K562 (cell line): ENCODE data around the gene CLIC3. TPM values are rescaled to one million over a fixed set of nuclear protein-coding genes. Genes with fewer than 3 reads are reported as not detected.

Experiments
- E4F1 ChIP-seq: fragments of 250-450 bp; sonication (Bioruptor Pico); IDR thresholded peaks from 2 replicates; pipeline ENCODE4 v1.5.0; 2021; ENCODE audit warnings: mild to moderate bottlenecking, borderline replicate concordance
- HDGF ChIP-seq: fragments of 450-650 bp; IDR thresholded peaks from 2 replicates; pipeline ENCODE4 v1.6.1; 2016
- MAFK ChIP-seq: IDR thresholded peaks from 2 replicates; pipeline ENCODE4 v1.6.1; 2011; ENCODE audit warnings: low read length, improper control_type of control experiment
- MEIS2 ChIP-seq: fragments of 450-650 bp; IDR thresholded peaks from 2 replicates; pipeline ENCODE4 v1.6.1; 2014; ENCODE audit warnings: mild to moderate bottlenecking; ENCODE audit not compliant: partially characterized antibody
- MTF1 ChIP-seq: fragments of 250-450 bp; sonication (Bioruptor Pico); IDR thresholded peaks from 2 replicates; pipeline ENCODE4 v1.9.0; 2021; ENCODE audit warnings: moderate library complexity, mild to moderate bottlenecking, inconsistent platforms, borderline replicate concordance
- NBN ChIP-seq: fragments of 450-650 bp; IDR thresholded peaks from 2 replicates; pipeline ENCODE4 v1.6.1; 2016; ENCODE audit warnings: low read depth, mild to moderate bottlenecking
- NCOA6 ChIP-seq: fragments of 450-650 bp; IDR thresholded peaks from 2 replicates; pipeline ENCODE4 v1.6.1; 2017; ENCODE audit warnings: mild to moderate bottlenecking
- NRF1 ChIP-seq, 2 experiments: fragments of 450-650 bp; IDR thresholded peaks in 1 of 2; conservative IDR thresholded peaks in 1 of 2; 2 replicates each; pipeline ENCODE4 v1.6.1; 2014; ENCODE audit warnings: mild to moderate bottlenecking in 2 of 2
- PBX2 ChIP-seq, 2 experiments: IDR thresholded peaks in 1 of 2; conservative IDR thresholded peaks in 1 of 2; 2 replicates each; pipeline ENCODE4 v1.6.1; 2016; ENCODE audit warnings: low read depth in 2 of 2, mild to moderate bottlenecking in 1 of 2, missing compliant biosample characterization in 1 of 2, missing genetic modification characterization in 1 of 2, moderate library complexity in 1 of 2
- PHB ChIP-seq: fragments of 250-450 bp; sonication (Bioruptor Pico); IDR thresholded peaks from 2 replicates; pipeline ENCODE4 v1.5.0; 2021
- RERE ChIP-seq: sonication (generic); formaldehyde crosslinking; IDR thresholded peaks from 2 replicates; pipeline ENCODE4 v1.8.0; 2023; ENCODE audit warnings: missing genetic modification reagents, mild to moderate bottlenecking, borderline replicate concordance
- SAP30 ChIP-seq: fragments of 200-600 bp; sonication (generic); IDR thresholded peaks from 2 replicates; pipeline ENCODE4 v1.6.1; 2012; ENCODE audit warnings: borderline replicate concordance, low read depth, mild to moderate bottlenecking, moderate library complexity, low read length, control low read depth, inconsistent platforms; ENCODE audit not compliant: insufficient read depth, poor library complexity, severe bottlenecking
- ZNF3 ChIP-seq: fragments of 250-450 bp; sonication (Bioruptor Pico); IDR thresholded peaks from 2 replicates; pipeline ENCODE4 v1.5.0; 2021; ENCODE audit warnings: mild to moderate bottlenecking, moderate library complexity
- polyA plus RNA-seq, 8 experiments: library from polyadenylated mRNA; depleted of rRNA in 4 of 8; stranded (reverse) in 5 of 8; unstranded in 3 of 8; fragments of >200 nt; fragmentation: Nextera tagmentation in 2 of 8; fragmentation: Illumina TruSeq in 1 of 8; extraction: Ambion mirVana in 2 of 8; extraction: Trizol in 1 of 8; gene quantifications; 2 replicates each; pipeline versions ENCODE4 v1.2.1 to v1.2.3, GENCODE V29; 2011 to 2014; ENCODE audit warnings: inconsistent platforms in 1 of 8, missing spikeins in 1 of 8
- total RNA-seq, 7 experiments: library from RNA; depleted of rRNA in 6 of 7; stranded (reverse); fragments of >200 nt in 6 of 7; fragmentation: Illumina TruSeq in 2 of 7; extraction: Trizol in 2 of 7; gene quantifications; 2 replicates each; pipeline versions ENCODE4 v1.2.1 to v1.2.3, GENCODE V29; 2011 to 2021; ENCODE audit warnings: low replicate concordance in 1 of 7

CLIC3 gene
- total and polyA plus RNA-seq, 9 of the 15 experiments (the other 6 are each of a cell fraction or from before 2014, with no cell fraction given): 0.27 to 0.29 TPM; not detected in 7

GRCh38 chr9:136996361-136997292, at the start of gene CLIC3 (continued):
- TF ChIP-seq PBX2 (CRISPR knock-in tag; IDR thresholded peaks at IDR 0.05; ENCODE audit: low read depth) (no peak), PBX2 (tag; conservative IDR thresholded peaks at IDR 0.05; ENCODE audit: low read depth) (no peak), ZNF3 (no peak), MTF1 (CRISPR knock-in tag) (no peak), MEIS2 (no peak), NCOA6 (no peak), NRF1 (conservative IDR thresholded peaks at IDR 0.05 in 1 of 2, IDR thresholded peaks at IDR 0.05 in 1 of 2) (peak; percentile 42 to 51; a peak in 2 of 4 replicates), NBN (no peak), HDGF (no peak), PHB (CRISPR knock-in tag) (0 out of 2 replicates have a peak, but pooled peaks have one; percentile 20), SAP30 (peak; percentile 78), E4F1 (CRISPR knock-in tag) (no peak), MAFK (no peak), RERE (CRISPR knock-in tag) (peak; percentile 54; the same call in 1 of the 2 replicates)
